GM12878 (cell line): ENCODE results near the gene PRPF6.

ENCODE experiments used
- EGR1 ChIP-seq, 2 experiments: IDR thresholded peaks; 1 replicate in 1 of 2; 2 replicates in 1 of 2; pipeline ENCODE4 v1.6.1; 2011 to 2012; ENCODE audit warnings: low read depth in 2 of 2, low read length in 2 of 2, borderline replicate concordance in 1 of 2, mild to moderate bottlenecking in 1 of 2, moderate library complexity in 1 of 2
- KAT2A ChIP-seq: conservative IDR thresholded peaks from 2 replicates; pipeline ENCODE4 v1.6.1; 2011; ENCODE audit warnings: low read depth, low read length; ENCODE audit not compliant: control insufficient read depth
- TF ChIP-seq, protein P1 (sequence below), 3 experiments: IDR thresholded peaks in 2 of 3; conservative IDR thresholded peaks in 1 of 3; 2 replicates each; pipeline ENCODE4 v1.5.1; 2011; ENCODE audit warnings: low read depth in 3 of 3, low read length in 3 of 3, mild to moderate bottlenecking in 3 of 3, control low read depth in 2 of 3, moderate library complexity in 2 of 3, inconsistent platforms in 1 of 3, mixed read lengths in 1 of 3; ENCODE audit not compliant: control insufficient read depth in 2 of 3, insufficient read depth in 1 of 3; ENCODE audit errors: extremely low read depth in 1 of 3

DNA sequence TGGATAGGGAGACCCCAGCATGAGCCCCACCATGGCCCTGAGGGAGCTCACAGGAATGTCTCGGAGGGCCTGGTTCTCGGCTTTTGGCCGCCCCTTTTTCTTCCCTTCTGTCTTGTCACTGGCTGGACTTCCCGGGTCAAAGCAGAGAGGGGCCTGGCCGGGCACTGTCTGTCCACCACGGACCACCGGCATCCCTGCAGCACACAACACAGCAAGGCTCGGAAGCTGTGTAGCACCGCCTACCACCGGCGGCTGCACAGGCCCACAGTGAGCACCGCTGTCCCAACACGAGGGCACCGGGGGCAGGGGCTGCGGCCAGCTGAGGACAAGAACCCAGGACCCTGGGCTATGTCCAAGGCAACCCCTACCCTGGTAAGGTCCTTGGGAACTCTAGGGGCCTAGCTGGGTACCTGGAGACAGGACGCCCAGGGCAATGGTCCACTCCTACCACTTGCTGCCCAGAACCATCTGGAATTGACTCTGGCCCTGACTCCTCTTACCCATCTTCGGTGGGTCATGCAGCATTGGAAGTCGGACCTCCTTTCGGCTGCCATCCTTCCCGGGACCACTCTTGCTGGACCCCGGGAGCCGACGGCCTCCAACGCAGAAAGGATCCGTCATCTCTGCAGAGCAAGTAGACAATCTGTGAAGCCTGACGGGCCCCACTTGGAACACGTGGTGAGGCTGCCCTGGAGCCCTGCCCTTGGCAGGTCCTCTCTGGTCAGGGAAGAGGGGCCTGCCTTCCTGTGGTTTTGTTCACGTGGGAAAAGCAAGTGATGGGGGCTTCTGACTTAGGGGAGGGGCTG lies 13.4 kb upstream of the PRPF6 start:
- TF ChIP-seq, protein P1, sequence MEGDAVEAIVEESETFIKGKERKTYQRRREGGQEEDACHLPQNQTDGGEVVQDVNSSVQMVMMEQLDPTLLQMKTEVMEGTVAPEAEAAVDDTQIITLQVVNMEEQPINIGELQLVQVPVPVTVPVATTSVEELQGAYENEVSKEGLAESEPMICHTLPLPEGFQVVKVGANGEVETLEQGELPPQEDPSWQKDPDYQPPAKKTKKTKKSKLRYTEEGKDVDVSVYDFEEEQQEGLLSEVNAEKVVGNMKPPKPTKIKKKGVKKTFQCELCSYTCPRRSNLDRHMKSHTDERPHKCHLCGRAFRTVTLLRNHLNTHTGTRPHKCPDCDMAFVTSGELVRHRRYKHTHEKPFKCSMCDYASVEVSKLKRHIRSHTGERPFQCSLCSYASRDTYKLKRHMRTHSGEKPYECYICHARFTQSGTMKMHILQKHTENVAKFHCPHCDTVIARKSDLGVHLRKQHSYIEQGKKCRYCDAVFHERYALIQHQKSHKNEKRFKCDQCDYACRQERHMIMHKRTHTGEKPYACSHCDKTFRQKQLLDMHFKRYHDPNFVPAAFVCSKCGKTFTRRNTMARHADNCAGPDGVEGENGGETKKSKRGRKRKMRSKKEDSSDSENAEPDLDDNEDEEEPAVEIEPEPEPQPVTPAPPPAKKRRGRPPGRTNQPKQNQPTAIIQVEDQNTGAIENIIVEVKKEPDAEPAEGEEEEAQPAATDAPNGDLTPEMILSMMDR (IDR thresholded peaks at IDR 0.05 in 2 of 3, conservative IDR thresholded peaks at IDR 0.05 in 1 of 3; ENCODE audit: control insufficient read depth in 2 of 3, extremely low read depth in 1 of 3, insufficient read depth in 1 of 3, low read depth in 3 of 3, low read length in 3 of 3): no peak
- TF ChIP-seq EGR1 (IDR thresholded peaks at IDR 0.05; ENCODE audit: borderline replicate concordance in 1 of 2, low read depth in 2 of 2, low read length in 2 of 2): no peak
- no peak for TF ChIP-seq KAT2A
